Central memory CD8-positive, alpha-beta T cell (primary cell): ENCODE data around the gene RHEB.

Experiments used
- ATAC-seq: fragments of 150-1000 bp; cut with Tn5 transposase; replicated peaks from 2 replicates; pipeline ENCODE4 v1.10.0; 2022; ENCODE audit warnings: mild to moderate bottlenecking, moderate FRiP score, moderate number of reproducible peaks; ENCODE audit not compliant: poor library complexity, severe bottlenecking; ENCODE audit errors: extremely low read depth
- DNase-seq, 2 donors: peaks; one replicate each; pipeline ENCODE4 v3.0.0; 2021; ENCODE audit warnings: low spot score in 2 of 2
- H3K27ac Mint-ChIP-seq: one replicate; pipeline ENCODE4 v1.8.0; 2022; ENCODE audit warnings: low read depth, mild to moderate bottlenecking, moderate library complexity, mixed read lengths
- H3K27me3 Mint-ChIP-seq: one replicate; pipeline ENCODE4 v1.8.0; 2022; ENCODE audit warnings: mixed read lengths
- H3K36me3 Mint-ChIP-seq: one replicate; pipeline ENCODE4 v1.8.0; 2022; ENCODE audit warnings: mild to moderate bottlenecking, moderate library complexity, mixed read lengths; ENCODE audit not compliant: insufficient read depth
- H3K4me1 Mint-ChIP-seq: one replicate; pipeline ENCODE4 v1.8.0; 2022; ENCODE audit warnings: mixed read lengths
- H3K4me3 Mint-ChIP-seq: one replicate; pipeline ENCODE4 v1.8.0; 2022; ENCODE audit warnings: mild to moderate bottlenecking, moderate library complexity, mixed read lengths
- H3K9me3 Mint-ChIP-seq: one replicate; pipeline ENCODE4 v1.8.0; 2022; ENCODE audit warnings: mixed read lengths

The RHEB gene

GRCh38 chr7:151519765-151520418 is at the start of gene RHEB:
Gene RHEB, minus strand, starts transcription at chr7:151519895. Its CDS starts 384 bp downstream, at chr7:151519511.
- peak within 1 kb of the TSS; percentile 84 for H3K4me3 Mint-ChIP-seq
- H3K4me1 Mint-ChIP-seq: peaks cover 43% of the 10 kb centered on the region
- peak within 1 kb of the TSS; percentile 88 for H3K27ac Mint-ChIP-seq
- H3K9me3 Mint-ChIP-seq: no peaks in the 10 kb centered on the region
- no peaks in the 10 kb centered on the region for H3K27me3 Mint-ChIP-seq
- peaks cover 21% of the 10 kb centered on the region for H3K36me3 Mint-ChIP-seq
- ATAC-seq: peak; percentile 84
- DNase-seq: peak; percentile 97 to 98

GRCh38 chr7:151566897-151567320 is 47.2 kb upstream of the RHEB start:
- Mint-ChIP-seq H3K9me3 (no peaks in the 10 kb centered on the region), H3K27ac (no peak overlapping the region), H3K27me3 (no peaks in the 10 kb centered on the region), H3K4me1 (no peaks in the 10 kb centered on the region), H3K36me3 (peaks cover 32% of the 10 kb centered on the region), H3K4me3 (no peak overlapping the region)
- DNase-seq (no peak), ATAC-seq (no peak)

DNA sequence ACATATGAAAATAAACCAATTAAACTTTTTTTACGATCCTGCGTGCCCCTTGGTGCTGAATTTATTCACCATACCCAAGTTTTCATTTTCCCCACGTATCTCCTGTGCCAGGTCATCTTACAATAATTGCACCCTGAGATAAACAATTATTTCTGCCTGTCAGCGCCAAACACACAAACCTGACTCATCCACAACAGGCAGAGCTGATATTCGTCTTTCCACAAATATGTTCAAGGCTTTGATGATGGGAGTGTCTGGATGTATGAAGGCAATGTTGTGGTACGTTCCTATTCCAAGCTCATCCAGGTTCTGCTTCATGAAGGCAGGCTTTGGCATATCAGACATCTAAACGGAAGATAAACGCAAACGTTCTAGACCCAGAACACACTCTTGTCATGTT is 45.8 kb upstream of the RHEB start:
- DNase-seq: no peak
- Mint-ChIP-seq H3K27ac (no peak overlapping the region), H3K36me3 (peaks cover 36% of the 10 kb centered on the region), H3K9me3 (no peaks in the 10 kb centered on the region), H3K4me1 (no peaks in the 10 kb centered on the region), H3K4me3 (no peak overlapping the region), H3K27me3 (no peaks in the 10 kb centered on the region)
- no peak for ATAC-seq

- no peak for ATAC-seq
- Mint-ChIP-seq H3K4me1 (no peaks in the 10 kb centered on the region), H3K27ac (no peak overlapping the region), H3K4me3 (peak overlapping the region; percentile 8), H3K36me3 (peaks cover 52% of the 10 kb centered on the region), H3K9me3 (no peaks in the 10 kb centered on the region), H3K27me3 (no peaks in the 10 kb centered on the region)
- DNase-seq: no peak
These were observed 40.5 kb upstream of the RHEB start for GRCh38 chr7:151560243-151560642.

- DNase-seq: no peak
- Mint-ChIP-seq H3K27me3 (no peaks in the 10 kb centered on the region), H3K9me3 (no peaks in the 10 kb centered on the region), H3K4me1 (no peaks in the 10 kb centered on the region), H3K36me3 (peaks cover 50% of the 10 kb centered on the region), H3K4me3 (peak overlapping the region; percentile 8), H3K27ac (no peak overlapping the region)
- no peak for ATAC-seq
These were observed 40.0 kb upstream of the RHEB start for GRCh38 chr7:151559557-151560183.

- no peaks in the 10 kb centered on the region for H3K9me3 Mint-ChIP-seq
- DNase-seq (no peak), ATAC-seq (no peak)
- no peaks in the 10 kb centered on the region for H3K4me1 Mint-ChIP-seq
- H3K36me3 Mint-ChIP-seq: peaks cover 43% of the 10 kb centered on the region
- H3K27me3 Mint-ChIP-seq: no peaks in the 10 kb centered on the region
- H3K27ac Mint-ChIP-seq: no peak overlapping the region
- H3K4me3 Mint-ChIP-seq: no peak overlapping the region
These were observed 38.9 kb upstream of the RHEB start for GRCh38 chr7:151558575-151558974.

- H3K9me3 Mint-ChIP-seq: no peaks in the 10 kb centered on the region
- no peaks in the 10 kb centered on the region for H3K27me3 Mint-ChIP-seq
- no peak overlapping the region for H3K4me3 Mint-ChIP-seq
- H3K36me3 Mint-ChIP-seq: peaks cover 33% of the 10 kb centered on the region
- DNase-seq (no peak), ATAC-seq (no peak)
- H3K27ac Mint-ChIP-seq: no peak overlapping the region
- H3K4me1 Mint-ChIP-seq: no peaks in the 10 kb centered on the region
These were observed 36.9 kb upstream of the RHEB start for GRCh38 chr7:151556592-151556991.

- H3K27ac Mint-ChIP-seq: no peak overlapping the region
- H3K27me3 Mint-ChIP-seq: no peaks in the 10 kb centered on the region
- peaks cover 16% of the 10 kb centered on the region for H3K36me3 Mint-ChIP-seq
- no peaks in the 10 kb centered on the region for H3K9me3 Mint-ChIP-seq
- DNase-seq (no peak), ATAC-seq (no peak)
- no peak overlapping the region for H3K4me3 Mint-ChIP-seq
- H3K4me1 Mint-ChIP-seq: peaks cover 8% of the 10 kb centered on the region
These were observed 33.7 kb upstream of the RHEB start for GRCh38 chr7:151553356-151553755.

- DNase-seq (no peak), ATAC-seq (no peak)
- H3K27me3 Mint-ChIP-seq: no peaks in the 10 kb centered on the region
- H3K4me1 Mint-ChIP-seq: peaks cover 8% of the 10 kb centered on the region
- H3K9me3 Mint-ChIP-seq: no peaks in the 10 kb centered on the region
- peaks cover 14% of the 10 kb centered on the region for H3K36me3 Mint-ChIP-seq
- H3K27ac Mint-ChIP-seq: no peak overlapping the region
- no peak overlapping the region for H3K4me3 Mint-ChIP-seq
These were observed 32.8 kb upstream of the RHEB start for GRCh38 chr7:151552352-151553028.

- no peak overlapping the region for H3K4me3 Mint-ChIP-seq
- H3K36me3 Mint-ChIP-seq: peaks cover 14% of the 10 kb centered on the region
- no peaks in the 10 kb centered on the region for H3K9me3 Mint-ChIP-seq
- ATAC-seq (no peak), DNase-seq (no peak)
- H3K27me3 Mint-ChIP-seq: no peaks in the 10 kb centered on the region
- H3K4me1 Mint-ChIP-seq: peaks cover 8% of the 10 kb centered on the region
- no peak overlapping the region for H3K27ac Mint-ChIP-seq
These were observed 32.1 kb upstream of the RHEB start for GRCh38 chr7:151551820-151552219.

- peaks cover 10% of the 10 kb centered on the region for H3K27me3 Mint-ChIP-seq
- ATAC-seq (no peak), DNase-seq (no peak)
- H3K36me3 Mint-ChIP-seq: peaks cover 11% of the 10 kb centered on the region
- no peaks in the 10 kb centered on the region for H3K9me3 Mint-ChIP-seq
- peaks cover 8% of the 10 kb centered on the region for H3K4me1 Mint-ChIP-seq
- no peak overlapping the region for H3K4me3 Mint-ChIP-seq
- no peak overlapping the region for H3K27ac Mint-ChIP-seq
These were observed 31.1 kb upstream of the RHEB start for GRCh38 chr7:151550656-151551286.

GRCh38 chr7:151549644-151550043 is 29.9 kb upstream of the RHEB start:
- H3K9me3 Mint-ChIP-seq: no peaks in the 10 kb centered on the region
- peaks cover 8% of the 10 kb centered on the region for H3K4me1 Mint-ChIP-seq
- no peak overlapping the region for H3K4me3 Mint-ChIP-seq
- DNase-seq (no peak), ATAC-seq (no peak)
- peaks cover 21% of the 10 kb centered on the region for H3K27me3 Mint-ChIP-seq
- peaks cover 9% of the 10 kb centered on the region for H3K36me3 Mint-ChIP-seq
- no peak overlapping the region for H3K27ac Mint-ChIP-seq
